Endothelial cell of umbilical vein (primary cell): Measurements from ENCODE around the gene MYO7B. TPM values are rescaled to one million over a fixed set of nuclear protein-coding genes. Genes with fewer than 3 reads are reported as not detected.

Source experiments
- BruUV-seq: library from RNA; stranded (reverse); fragments of 400-500 nt; replicated peaks from 2 replicates; lab custom pipeline; 2021; lab: Mats Ljungman, UMichigan
- CTCF ChIA-PET: fragments of 300-600, 350-600 bp; sonication (Branson Sonifier 250); formaldehyde crosslinking; loops from one replicate; lab custom pipeline; 2021; ENCODE audit warnings: antibody characterized with exemption, inconsistent platforms; lab: Charles Lee
- POLR2A ChIA-PET: fragments of 300-600, 350-600 bp; sonication (Branson Sonifier 250); formaldehyde crosslinking; loops from one replicate; lab custom pipeline; 2021; ENCODE audit warnings: antibody characterized with exemption, inconsistent platforms; lab: Charles Lee
- DNase-seq: peaks from one replicate; pipeline ENCODE4 v3.0.0-alpha.2; 2011; ENCODE audit warnings: low read depth, low spot score
- FAIRE-seq: peaks from 2 replicates; lab custom pipeline; 2011; peaks lifted over from hg19 to GRCh38; lab: Jason Lieb, UNC
- H2AFZ ChIP-seq: 2 replicates; pipeline ENCODE4 v1.6.0; 2012; ENCODE audit warnings: low read depth, low read length, control low read depth, inconsistent platforms
- H3K27ac ChIP-seq: 2 replicates; pipeline ENCODE4 v1.5.1; 2011; ENCODE audit warnings: low read depth, mild to moderate bottlenecking, control low read depth, low read length, moderate library complexity; ENCODE audit not compliant: insufficient read depth
- H3K27me3 ChIP-seq, 2 experiments: 2 replicates each; pipeline versions ENCODE4 v1.6.0 to v1.6.1; 2011; ENCODE audit warnings: low read length in 2 of 2, mixed read lengths in 1 of 2; ENCODE audit not compliant: control insufficient read depth in 2 of 2, insufficient read depth in 2 of 2
- H3K36me3 ChIP-seq, 2 experiments: 2 replicates in 1 of 2; 3 replicates in 1 of 2; pipeline ENCODE4 v1.5.1; 2011; ENCODE audit warnings: low read length in 2 of 2, mild to moderate bottlenecking in 1 of 2, moderate library complexity in 1 of 2; ENCODE audit not compliant: control insufficient read depth in 2 of 2, insufficient read depth in 2 of 2; ENCODE audit errors: extremely low read depth in 1 of 2
- H3K4me1 ChIP-seq: 3 replicates; pipeline ENCODE4 v1.5.1; 2011; ENCODE audit warnings: mild to moderate bottlenecking, low read length; ENCODE audit not compliant: control insufficient read depth, insufficient read depth; ENCODE audit errors: extremely low read depth
- H3K4me2 ChIP-seq: 2 replicates; pipeline ENCODE4 v1.6.1; 2011; ENCODE audit warnings: low read length, control low read depth, mixed read lengths; ENCODE audit not compliant: insufficient read depth
- H3K4me3 ChIP-seq, 3 experiments: fragments of 200-600 bp in 1 of 3; sonication (generic), shearing (Covaris generic) in 1 of 3; replicated peaks in 1 of 3; 2 replicates each; pipeline ENCODE4 v1.5.1; 2011 to 2016; ENCODE audit warnings: control low read depth in 3 of 3, low read length in 3 of 3, mild to moderate bottlenecking in 2 of 3, inconsistent platforms in 1 of 3, low read depth in 1 of 3, moderate library complexity in 1 of 3; ENCODE audit not compliant: insufficient read depth in 1 of 3
- H3K79me2 ChIP-seq: 2 replicates; pipeline ENCODE4 v1.6.0; 2012; ENCODE audit warnings: low read length, inconsistent platforms; ENCODE audit not compliant: control insufficient read depth, insufficient read depth
- H3K9ac ChIP-seq: replicated peaks from 2 replicates; pipeline ENCODE3; 2011; ENCODE audit warnings: low read length, control low read depth; ENCODE audit not compliant: insufficient read depth; ENCODE audit errors: extremely low read depth
- H3K9me1 ChIP-seq: replicated peaks from 3 replicates; pipeline ENCODE4 v1.6.0; 2011; ENCODE audit warnings: mild to moderate bottlenecking, low read length; ENCODE audit not compliant: control insufficient read depth, insufficient read depth; ENCODE audit errors: extremely low read depth
- H3K9me3 ChIP-seq: replicated peaks from 2 replicates; pipeline ENCODE4 v1.5.1; 2012; ENCODE audit warnings: low read length, inconsistent platforms; ENCODE audit not compliant: control insufficient read depth, insufficient read depth
- H4K20me1 ChIP-seq: replicated peaks from 2 replicates; pipeline ENCODE3; 2011; ENCODE audit warnings: mild to moderate bottlenecking, low read length; ENCODE audit not compliant: control insufficient read depth, insufficient read depth; ENCODE audit errors: extremely low read depth
- CTCF ChIP-seq, 2 donors: IDR thresholded peaks; 1 replicate in 1 of 2; 2 replicates in 1 of 2; pipeline ENCODE4 v1.5.1; 2011; ENCODE audit warnings: low read length in 2 of 2, mild to moderate bottlenecking in 2 of 2, moderate library complexity in 2 of 2, control low read depth in 1 of 2, inconsistent platforms in 1 of 2, low read depth in 1 of 2; ENCODE audit not compliant: insufficient read depth in 1 of 2; ENCODE audit errors: extremely low read depth in 1 of 2
- EZH2 ChIP-seq: IDR thresholded peaks from 2 replicates; pipeline ENCODE4 v1.6.1; 2012; ENCODE audit warnings: borderline replicate concordance, low read depth, mild to moderate bottlenecking, moderate library complexity, low read length, inconsistent platforms; ENCODE audit not compliant: severe bottlenecking
- FOS ChIP-seq: IDR thresholded peaks from 2 replicates; pipeline ENCODE4 v1.6.1; 2011; ENCODE audit warnings: mild to moderate bottlenecking, low read length, moderate library complexity, borderline replicate concordance; ENCODE audit not compliant: insufficient read depth
- GATA2 ChIP-seq: IDR thresholded peaks from 2 replicates; pipeline ENCODE4 v1.7.0; 2011; ENCODE audit warnings: low read depth, mild to moderate bottlenecking, moderate library complexity, mixed read lengths, low read length; ENCODE audit not compliant: insufficient read length, insufficient read depth
- JUN ChIP-seq: IDR thresholded peaks from 2 replicates; pipeline ENCODE4 v1.6.1; 2011; ENCODE audit warnings: borderline replicate concordance, low read depth; ENCODE audit not compliant: insufficient read length, insufficient read depth
- MYC ChIP-seq: IDR thresholded peaks from one replicate; pipeline ENCODE4 v1.6.1; 2011; ENCODE audit warnings: mild to moderate bottlenecking, low read depth, low read length
- POLR2A ChIP-seq: IDR thresholded peaks from 2 replicates; pipeline ENCODE4 v1.6.1; 2012; ENCODE audit warnings: low read depth, mild to moderate bottlenecking, control low read depth, low read length
- POLR2AphosphoS5 ChIP-seq: IDR thresholded peaks from 2 replicates; pipeline ENCODE4 v1.6.1; 2012; ENCODE audit warnings: low read depth, mild to moderate bottlenecking, control low read depth, low read length, moderate library complexity; ENCODE audit not compliant: insufficient read depth
- dilution Hi-C: fragments of 300-500 bp; cut with MboI; formaldehyde crosslinking; loops from one replicate; pipeline ENCODE4 v1.15.0; 2019; ENCODE audit warnings: low sequenced_read_pairs; ENCODE audit not compliant: extremely low pct_ligation_motif_present
- intact Hi-C: fragments of 100-400 bp; cut with micrococcal nuclease; formaldehyde crosslinking; loops from one replicate; pipeline ENCODE4 v1.10.0; 2022
- polyA plus RNA-seq, 4 experiments: library from polyadenylated mRNA; depleted of rRNA in 3 of 4; stranded (reverse) in 3 of 4; unstranded in 1 of 4; fragments of >200 nt; gene quantifications; 2 replicates each; pipeline versions ENCODE4 v1.2.1 to v1.2.3, GENCODE V29; 2011 to 2012; ENCODE audit warnings: missing spikeins in 1 of 4
- total RNA-seq: library from RNA; stranded (reverse); gene quantifications from 2 replicates; pipeline ENCODE4 v1.2.3, GENCODE V29; 2021
- TF ChIP-seq, protein P1 (sequence below): IDR thresholded peaks from 2 replicates; pipeline ENCODE4 v1.6.1; 2011; ENCODE audit not compliant: insufficient read depth, insufficient read length

Gene MYO7B
- total and polyA plus RNA-seq, 2 donors (not counting 3 experiments of a cell fraction or from before 2014, with no cell fraction given): 0.17 TPM; not detected in 1

GRCh38 chr2:127594116-127594591, 58.7 kb downstream of the MYO7B start:
- POLR2A ChIA-PET: no interaction called here

More at GRCh38 chr2:127594116-127594591, 58.7 kb downstream of the MYO7B start:
- Histone ChIP-seq H3K9me1 (no peaks in the 10 kb centered on the region), H3K27ac (no peak overlapping the region), H3K79me2 (no peaks in the 10 kb centered on the region), H3K9me3 (no peaks in the 10 kb centered on the region), H3K36me3 (no peaks in the 10 kb centered on the region), H3K4me1 (peaks cover 3% of the 10 kb centered on the region), H3K4me3 (no peak overlapping the region), H4K20me1 (no peaks in the 10 kb centered on the region), H3K4me2 (no peak overlapping the region), H3K27me3 (no peaks in the 10 kb centered on the region), H3K9ac (no peak overlapping the region), H2AFZ (no peak overlapping the region)
- TF ChIP-seq FOS (no peak), CTCF (IDR thresholded peaks at IDR 0.05; ENCODE audit: extremely low read depth in 1 of 2, insufficient read depth in 1 of 2, low read depth in 1 of 2, low read length in 2 of 2) (no peak), JUN (no peak), POLR2A (no peak), EZH2 (no peak), GATA2 (no peak), MYC (no peak), POLR2AphosphoS5 (no peak)
- TF ChIP-seq, protein P1, sequence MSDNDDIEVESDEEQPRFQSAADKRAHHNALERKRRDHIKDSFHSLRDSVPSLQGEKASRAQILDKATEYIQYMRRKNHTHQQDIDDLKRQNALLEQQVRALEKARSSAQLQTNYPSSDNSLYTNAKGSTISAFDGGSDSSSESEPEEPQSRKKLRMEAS: no peak
- dilution Hi-C loops (no loop called here), intact Hi-C loops (loop anchor here (5.0 to 10.0 kb wide), 2 partner anchors 218 to 261 kb away; partner anchors contain the start of genes POLR2D and WDR33)
- no peak for FAIRE-seq
- DNase-seq: no peak
- CTCF ChIA-PET: interaction anchor here (1.7 to 6.2 kb wide), 4 partner anchors 44 to 101 kb away, joined by 3 to 424 read pairs (median 156); partner anchors contain the start of gene LIMS2
- no TSS peak for BruUV-seq
